ENCODE data around the gene SMURF1.

Gene SMURF1

GRCh38 chr7:99004781-99005500, 139.0 kb downstream of the SMURF1 start:
- TF ChIP-seq, protein P1, sequence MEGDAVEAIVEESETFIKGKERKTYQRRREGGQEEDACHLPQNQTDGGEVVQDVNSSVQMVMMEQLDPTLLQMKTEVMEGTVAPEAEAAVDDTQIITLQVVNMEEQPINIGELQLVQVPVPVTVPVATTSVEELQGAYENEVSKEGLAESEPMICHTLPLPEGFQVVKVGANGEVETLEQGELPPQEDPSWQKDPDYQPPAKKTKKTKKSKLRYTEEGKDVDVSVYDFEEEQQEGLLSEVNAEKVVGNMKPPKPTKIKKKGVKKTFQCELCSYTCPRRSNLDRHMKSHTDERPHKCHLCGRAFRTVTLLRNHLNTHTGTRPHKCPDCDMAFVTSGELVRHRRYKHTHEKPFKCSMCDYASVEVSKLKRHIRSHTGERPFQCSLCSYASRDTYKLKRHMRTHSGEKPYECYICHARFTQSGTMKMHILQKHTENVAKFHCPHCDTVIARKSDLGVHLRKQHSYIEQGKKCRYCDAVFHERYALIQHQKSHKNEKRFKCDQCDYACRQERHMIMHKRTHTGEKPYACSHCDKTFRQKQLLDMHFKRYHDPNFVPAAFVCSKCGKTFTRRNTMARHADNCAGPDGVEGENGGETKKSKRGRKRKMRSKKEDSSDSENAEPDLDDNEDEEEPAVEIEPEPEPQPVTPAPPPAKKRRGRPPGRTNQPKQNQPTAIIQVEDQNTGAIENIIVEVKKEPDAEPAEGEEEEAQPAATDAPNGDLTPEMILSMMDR (IDR thresholded peaks at IDR 0.05; ENCODE audit: low read length), result no peak
- TF ChIP-seq EZH2 (IDR thresholded peaks at IDR 0.05; ENCODE audit: borderline replicate concordance, low read length), result no peak
- Histone ChIP-seq H2AFZ (ENCODE audit: low read length) (no peak overlapping the region), H4K20me1 (ENCODE audit: insufficient read depth, low read length) (no peaks in the 10 kb centered on the region), H3K79me2 (ENCODE audit: insufficient read depth, low read length) (no peaks in the 10 kb centered on the region), H3K9ac (ENCODE audit: low read length) (no peak overlapping the region), H3K27ac (ENCODE audit: low read depth, low read length, poor library complexity, severe bottlenecking) (no peak overlapping the region), H3K27me3 (ENCODE audit: insufficient read depth, low read length) (no peaks in the 10 kb centered on the region), H3K4me1 (ENCODE audit: insufficient read depth, low read length, severe bottlenecking) (no peaks in the 10 kb centered on the region), H3K9me3 (ENCODE audit: low read length) (no peaks in the 10 kb centered on the region), H3F3A (ENCODE audit: insufficient read depth, low read length) (no peaks in the 10 kb centered on the region), H3K4me2 (ENCODE audit: low read length) (no peak overlapping the region), H3K4me3 (ENCODE audit: low read depth, low read length, poor library complexity, severe bottlenecking) (no peak overlapping the region), H3K9me2 (ENCODE audit: low read depth, low read length) (no peaks in the 10 kb centered on the region), H3K36me3 (ENCODE audit: insufficient read depth, low read length) (peaks cover 88% of the 10 kb centered on the region)

- H2AFZ ChIP-seq (ENCODE audit: low read length), result no peak overlapping the region
- no peaks in the 10 kb centered on the region for H3K9me3 ChIP-seq (ENCODE audit: low read length)
- H3K27me3 ChIP-seq (ENCODE audit: insufficient read depth, low read length), result no peaks in the 10 kb centered on the region
- H3K79me2 ChIP-seq (ENCODE audit: insufficient read depth, low read length), result no peaks in the 10 kb centered on the region
- no peak overlapping the region for H3K4me2 ChIP-seq (ENCODE audit: low read length)
- H4K20me1 ChIP-seq (ENCODE audit: insufficient read depth, low read length), result no peaks in the 10 kb centered on the region
- TF ChIP-seq EZH2 (IDR thresholded peaks at IDR 0.05; ENCODE audit: borderline replicate concordance, low read length), result no peak
- TF ChIP-seq, protein P1 (IDR thresholded peaks at IDR 0.05; ENCODE audit: low read length), result no peak
- no peak overlapping the region for H3K27ac ChIP-seq (ENCODE audit: low read depth, low read length, poor library complexity, severe bottlenecking)
- H3K9me2 ChIP-seq (ENCODE audit: low read depth, low read length), result no peaks in the 10 kb centered on the region
- no peaks in the 10 kb centered on the region for H3K4me1 ChIP-seq (ENCODE audit: insufficient read depth, low read length, severe bottlenecking)
- no peak overlapping the region for H3K4me3 ChIP-seq (ENCODE audit: low read depth, low read length, poor library complexity, severe bottlenecking)
- H3K36me3 ChIP-seq (ENCODE audit: insufficient read depth, low read length), result peaks cover 88% of the 10 kb centered on the region
- H3K9ac ChIP-seq (ENCODE audit: low read length), result no peak overlapping the region
- no peaks in the 10 kb centered on the region for H3F3A ChIP-seq (ENCODE audit: insufficient read depth, low read length)
These were observed 139.7 kb downstream of the SMURF1 start for GRCh38 chr7:99004216-99004615.

- Histone ChIP-seq H3K4me3 (ENCODE audit: low read depth, low read length, poor library complexity, severe bottlenecking) (no peak overlapping the region), H3K27me3 (ENCODE audit: insufficient read depth, low read length) (no peaks in the 10 kb centered on the region), H3K9ac (ENCODE audit: low read length) (no peak overlapping the region), H3K9me3 (ENCODE audit: low read length) (no peaks in the 10 kb centered on the region), H3F3A (ENCODE audit: insufficient read depth, low read length) (no peaks in the 10 kb centered on the region), H3K27ac (ENCODE audit: low read depth, low read length, poor library complexity, severe bottlenecking) (no peak overlapping the region), H2AFZ (ENCODE audit: low read length) (no peak overlapping the region), H4K20me1 (ENCODE audit: insufficient read depth, low read length) (no peaks in the 10 kb centered on the region), H3K4me2 (ENCODE audit: low read length) (no peak overlapping the region), H3K9me2 (ENCODE audit: low read depth, low read length) (no peaks in the 10 kb centered on the region), H3K4me1 (ENCODE audit: insufficient read depth, low read length, severe bottlenecking) (no peaks in the 10 kb centered on the region), H3K36me3 (ENCODE audit: insufficient read depth, low read length) (peaks cover 88% of the 10 kb centered on the region), H3K79me2 (ENCODE audit: insufficient read depth, low read length) (no peaks in the 10 kb centered on the region)
- no peak for TF ChIP-seq EZH2 (IDR thresholded peaks at IDR 0.05; ENCODE audit: borderline replicate concordance, low read length)
- TF ChIP-seq, protein P1 (IDR thresholded peaks at IDR 0.05; ENCODE audit: low read length), result no peak
These were observed 140.5 kb downstream of the SMURF1 start for GRCh38 chr7:99003419-99003818.
